Gastrocnemius medialis (tissue), 4 donors: ENCODE results near the gene FBXL16.

Experiments used
- POLR2A ChIP-seq, 2 donors: fragments of 450-650 bp; IDR thresholded peaks; one replicate each; pipeline ENCODE4 v1.6.1; 2017; ENCODE audit warnings: antibody characterized with exemption in 2 of 2, mild to moderate bottlenecking in 2 of 2, moderate library complexity in 2 of 2
- TF ChIP-seq, protein P1 (sequence below), 5 experiments: fragments of 450-650 bp in 3 of 5; fragments of 200-600 bp in 2 of 5; sonication (generic) in 2 of 5; IDR thresholded peaks in 4 of 5; conservative IDR thresholded peaks in 1 of 5; 1 replicate in 4 of 5; 2 replicates in 1 of 5; pipeline ENCODE4 v1.5.1; 2016 to 2019; ENCODE audit warnings: antibody characterized with exemption in 5 of 5, mild to moderate bottlenecking in 3 of 5, moderate library complexity in 3 of 5

DNA sequence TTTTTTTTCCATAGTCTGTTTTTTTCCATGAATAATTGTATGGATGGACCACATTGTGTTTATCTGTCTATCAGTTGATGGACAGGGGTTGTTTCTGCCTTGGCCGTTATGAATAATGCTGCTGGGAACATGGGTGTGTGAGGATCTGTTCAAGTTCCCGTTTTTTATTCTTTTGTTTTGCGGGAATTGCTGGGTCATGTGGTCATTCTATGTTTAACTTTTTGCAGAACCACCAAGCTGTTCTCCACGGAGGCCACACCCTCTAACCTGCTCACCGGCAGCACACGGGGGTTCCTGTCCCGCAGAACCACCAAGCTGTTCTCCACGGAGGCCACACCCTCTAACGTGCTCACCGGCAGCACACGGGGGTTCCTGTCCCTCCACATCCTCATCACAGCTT lies 49.1 kb upstream of the FBXL16 start:
- TF ChIP-seq, protein P1, sequence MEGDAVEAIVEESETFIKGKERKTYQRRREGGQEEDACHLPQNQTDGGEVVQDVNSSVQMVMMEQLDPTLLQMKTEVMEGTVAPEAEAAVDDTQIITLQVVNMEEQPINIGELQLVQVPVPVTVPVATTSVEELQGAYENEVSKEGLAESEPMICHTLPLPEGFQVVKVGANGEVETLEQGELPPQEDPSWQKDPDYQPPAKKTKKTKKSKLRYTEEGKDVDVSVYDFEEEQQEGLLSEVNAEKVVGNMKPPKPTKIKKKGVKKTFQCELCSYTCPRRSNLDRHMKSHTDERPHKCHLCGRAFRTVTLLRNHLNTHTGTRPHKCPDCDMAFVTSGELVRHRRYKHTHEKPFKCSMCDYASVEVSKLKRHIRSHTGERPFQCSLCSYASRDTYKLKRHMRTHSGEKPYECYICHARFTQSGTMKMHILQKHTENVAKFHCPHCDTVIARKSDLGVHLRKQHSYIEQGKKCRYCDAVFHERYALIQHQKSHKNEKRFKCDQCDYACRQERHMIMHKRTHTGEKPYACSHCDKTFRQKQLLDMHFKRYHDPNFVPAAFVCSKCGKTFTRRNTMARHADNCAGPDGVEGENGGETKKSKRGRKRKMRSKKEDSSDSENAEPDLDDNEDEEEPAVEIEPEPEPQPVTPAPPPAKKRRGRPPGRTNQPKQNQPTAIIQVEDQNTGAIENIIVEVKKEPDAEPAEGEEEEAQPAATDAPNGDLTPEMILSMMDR (IDR thresholded peaks at IDR 0.05 in 4 of 5, conservative IDR thresholded peaks at IDR 0.05 in 1 of 5) = no peak
- no peak for TF ChIP-seq POLR2A (IDR thresholded peaks at IDR 0.05)
